Suprapubic skin (tissue), 4 donors: ENCODE results near the gene TOR1AIP1.

ENCODE experiments used
- EP300 ChIP-seq: sonication (generic); formaldehyde crosslinking; IDR thresholded peaks from one replicate; pipeline ENCODE4 v1.6.1; 2017; ENCODE audit warnings: antibody characterized with exemption
- POLR2A ChIP-seq, 2 donors: fragments of 450-650 bp; IDR thresholded peaks; one replicate each; pipeline ENCODE4 v1.6.1; 2017; ENCODE audit warnings: antibody characterized with exemption in 2 of 2, mild to moderate bottlenecking in 2 of 2, moderate library complexity in 2 of 2
- POLR2AphosphoS5 ChIP-seq, 3 donors: sonication (generic); formaldehyde crosslinking; IDR thresholded peaks; one replicate each; pipeline ENCODE4 v1.6.1; 2017; ENCODE audit warnings: antibody characterized with exemption in 3 of 3
- TF ChIP-seq, protein P1 (sequence below), 2 donors: fragments of 200-600 bp in 1 of 2; fragments of 450-650 bp in 1 of 2; sonication (generic) in 1 of 2; IDR thresholded peaks; one replicate each; pipeline ENCODE4 v1.5.1; 2016 to 2019; ENCODE audit warnings: antibody characterized with exemption in 2 of 2, mild to moderate bottlenecking in 1 of 2, moderate library complexity in 1 of 2

DNA sequence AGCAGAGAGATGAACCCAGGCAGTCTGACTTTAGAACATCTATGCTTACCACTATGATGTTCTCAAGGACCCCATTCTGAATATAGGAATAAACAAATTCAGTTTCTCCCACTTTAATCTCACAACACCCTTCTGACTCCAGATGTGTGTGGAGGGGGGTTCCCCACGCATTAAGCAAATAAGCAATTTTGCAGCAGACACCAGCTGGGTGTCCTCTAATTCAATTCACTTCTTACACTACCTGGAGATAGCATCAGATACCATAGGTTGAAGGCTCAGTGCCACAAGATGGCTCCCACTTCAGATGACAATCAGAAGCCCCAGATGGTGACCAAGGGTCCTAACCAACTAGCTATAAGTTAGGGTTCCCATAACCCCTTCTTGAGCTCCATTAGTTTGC, 42.2 kb downstream of the TOR1AIP1 start:
- TF ChIP-seq, protein P1, sequence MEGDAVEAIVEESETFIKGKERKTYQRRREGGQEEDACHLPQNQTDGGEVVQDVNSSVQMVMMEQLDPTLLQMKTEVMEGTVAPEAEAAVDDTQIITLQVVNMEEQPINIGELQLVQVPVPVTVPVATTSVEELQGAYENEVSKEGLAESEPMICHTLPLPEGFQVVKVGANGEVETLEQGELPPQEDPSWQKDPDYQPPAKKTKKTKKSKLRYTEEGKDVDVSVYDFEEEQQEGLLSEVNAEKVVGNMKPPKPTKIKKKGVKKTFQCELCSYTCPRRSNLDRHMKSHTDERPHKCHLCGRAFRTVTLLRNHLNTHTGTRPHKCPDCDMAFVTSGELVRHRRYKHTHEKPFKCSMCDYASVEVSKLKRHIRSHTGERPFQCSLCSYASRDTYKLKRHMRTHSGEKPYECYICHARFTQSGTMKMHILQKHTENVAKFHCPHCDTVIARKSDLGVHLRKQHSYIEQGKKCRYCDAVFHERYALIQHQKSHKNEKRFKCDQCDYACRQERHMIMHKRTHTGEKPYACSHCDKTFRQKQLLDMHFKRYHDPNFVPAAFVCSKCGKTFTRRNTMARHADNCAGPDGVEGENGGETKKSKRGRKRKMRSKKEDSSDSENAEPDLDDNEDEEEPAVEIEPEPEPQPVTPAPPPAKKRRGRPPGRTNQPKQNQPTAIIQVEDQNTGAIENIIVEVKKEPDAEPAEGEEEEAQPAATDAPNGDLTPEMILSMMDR (IDR thresholded peaks at IDR 0.05): no peak
- TF ChIP-seq POLR2AphosphoS5 (IDR thresholded peaks at IDR 0.05) (no peak), POLR2A (IDR thresholded peaks at IDR 0.05) (no peak), EP300 (no peak)
